ENCODE measurements around the gene TUT4.

Gene TUT4

DNA sequence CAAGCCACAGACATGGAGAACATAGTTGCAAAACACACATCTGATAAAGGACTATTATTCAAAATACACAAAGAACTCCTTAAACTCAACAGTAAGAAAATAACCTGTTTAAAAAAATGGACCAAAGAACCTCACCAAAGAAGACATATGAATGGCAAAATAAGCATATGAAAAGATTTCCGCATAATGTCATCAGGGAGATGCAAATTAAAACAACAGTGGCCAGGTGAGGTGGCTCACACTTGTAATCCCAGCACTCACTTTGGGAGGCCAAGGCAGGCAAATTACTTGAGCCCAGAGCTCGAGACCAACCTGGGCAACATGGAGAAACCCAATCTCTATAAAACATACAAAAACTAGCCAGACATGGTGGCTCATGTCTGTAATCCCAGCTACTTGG is 98.1 kb downstream of the TUT4 start:
- Histone ChIP-seq H3F3A (ENCODE audit: insufficient read depth, low read length) (no peaks in the 10 kb centered on the region), H3K9me2 (ENCODE audit: low read depth, low read length) (no peaks in the 10 kb centered on the region), H3K36me3 (ENCODE audit: insufficient read depth, low read length) (peaks cover 20% of the 10 kb centered on the region), H3K4me2 (ENCODE audit: low read length) (no peak overlapping the region), H3K9ac (ENCODE audit: low read length) (no peak overlapping the region), H3K9me3 (ENCODE audit: low read length) (no peaks in the 10 kb centered on the region), H3K4me3 (ENCODE audit: low read depth, low read length, poor library complexity, severe bottlenecking) (no peak overlapping the region), H2AFZ (ENCODE audit: low read length) (no peak overlapping the region), H4K20me1 (ENCODE audit: insufficient read depth, low read length) (no peaks in the 10 kb centered on the region), H3K4me1 (ENCODE audit: insufficient read depth, low read length, severe bottlenecking) (no peaks in the 10 kb centered on the region), H3K27me3 (ENCODE audit: insufficient read depth, low read length) (no peaks in the 10 kb centered on the region), H3K79me2 (ENCODE audit: insufficient read depth, low read length) (no peaks in the 10 kb centered on the region), H3K27ac (ENCODE audit: low read depth, low read length, poor library complexity, severe bottlenecking) (no peak overlapping the region)
- no peak for TF ChIP-seq EZH2 (IDR thresholded peaks at IDR 0.05; ENCODE audit: borderline replicate concordance, low read length)
- TF ChIP-seq, protein P1, sequence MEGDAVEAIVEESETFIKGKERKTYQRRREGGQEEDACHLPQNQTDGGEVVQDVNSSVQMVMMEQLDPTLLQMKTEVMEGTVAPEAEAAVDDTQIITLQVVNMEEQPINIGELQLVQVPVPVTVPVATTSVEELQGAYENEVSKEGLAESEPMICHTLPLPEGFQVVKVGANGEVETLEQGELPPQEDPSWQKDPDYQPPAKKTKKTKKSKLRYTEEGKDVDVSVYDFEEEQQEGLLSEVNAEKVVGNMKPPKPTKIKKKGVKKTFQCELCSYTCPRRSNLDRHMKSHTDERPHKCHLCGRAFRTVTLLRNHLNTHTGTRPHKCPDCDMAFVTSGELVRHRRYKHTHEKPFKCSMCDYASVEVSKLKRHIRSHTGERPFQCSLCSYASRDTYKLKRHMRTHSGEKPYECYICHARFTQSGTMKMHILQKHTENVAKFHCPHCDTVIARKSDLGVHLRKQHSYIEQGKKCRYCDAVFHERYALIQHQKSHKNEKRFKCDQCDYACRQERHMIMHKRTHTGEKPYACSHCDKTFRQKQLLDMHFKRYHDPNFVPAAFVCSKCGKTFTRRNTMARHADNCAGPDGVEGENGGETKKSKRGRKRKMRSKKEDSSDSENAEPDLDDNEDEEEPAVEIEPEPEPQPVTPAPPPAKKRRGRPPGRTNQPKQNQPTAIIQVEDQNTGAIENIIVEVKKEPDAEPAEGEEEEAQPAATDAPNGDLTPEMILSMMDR (IDR thresholded peaks at IDR 0.05; ENCODE audit: low read length) = no peak

DNA sequence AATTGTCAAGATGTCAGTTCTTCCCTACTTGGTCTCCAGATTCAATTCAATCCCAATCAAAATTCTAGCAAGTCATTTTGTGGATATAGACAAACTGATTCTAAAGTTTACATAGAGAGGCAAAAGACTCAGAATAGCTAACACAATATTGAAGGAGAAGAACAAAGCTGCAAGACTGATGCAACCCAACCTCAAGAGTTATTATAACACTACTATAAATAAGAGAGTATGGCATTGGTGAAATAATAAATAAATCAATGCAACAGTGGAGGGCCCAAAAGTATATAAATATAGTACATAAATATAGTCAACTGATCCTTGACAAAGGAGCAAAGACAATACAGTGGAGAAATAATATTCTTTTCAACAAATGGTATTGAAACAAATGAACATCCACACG is 98.8 kb downstream of the TUT4 start:
- no peak overlapping the region for H3K4me2 ChIP-seq (ENCODE audit: low read length)
- H3K27ac ChIP-seq (ENCODE audit: low read depth, low read length, poor library complexity, severe bottlenecking) = no peak overlapping the region
- H2AFZ ChIP-seq (ENCODE audit: low read length) = no peak overlapping the region
- no peaks in the 10 kb centered on the region for H3K79me2 ChIP-seq (ENCODE audit: insufficient read depth, low read length)
- peaks cover 20% of the 10 kb centered on the region for H3K36me3 ChIP-seq (ENCODE audit: insufficient read depth, low read length)
- no peaks in the 10 kb centered on the region for H3K9me2 ChIP-seq (ENCODE audit: low read depth, low read length)
- no peaks in the 10 kb centered on the region for H4K20me1 ChIP-seq (ENCODE audit: insufficient read depth, low read length)
- no peaks in the 10 kb centered on the region for H3K9me3 ChIP-seq (ENCODE audit: low read length)
- no peak overlapping the region for H3K4me3 ChIP-seq (ENCODE audit: low read depth, low read length, poor library complexity, severe bottlenecking)
- TF ChIP-seq EZH2 (IDR thresholded peaks at IDR 0.05; ENCODE audit: borderline replicate concordance, low read length) = no peak
- TF ChIP-seq, protein P1 (IDR thresholded peaks at IDR 0.05; ENCODE audit: low read length) = no peak
- no peaks in the 10 kb centered on the region for H3K4me1 ChIP-seq (ENCODE audit: insufficient read depth, low read length, severe bottlenecking)
- H3K9ac ChIP-seq (ENCODE audit: low read length) = no peak overlapping the region
- H3K27me3 ChIP-seq (ENCODE audit: insufficient read depth, low read length) = no peaks in the 10 kb centered on the region
- H3F3A ChIP-seq (ENCODE audit: insufficient read depth, low read length) = no peaks in the 10 kb centered on the region

DNA sequence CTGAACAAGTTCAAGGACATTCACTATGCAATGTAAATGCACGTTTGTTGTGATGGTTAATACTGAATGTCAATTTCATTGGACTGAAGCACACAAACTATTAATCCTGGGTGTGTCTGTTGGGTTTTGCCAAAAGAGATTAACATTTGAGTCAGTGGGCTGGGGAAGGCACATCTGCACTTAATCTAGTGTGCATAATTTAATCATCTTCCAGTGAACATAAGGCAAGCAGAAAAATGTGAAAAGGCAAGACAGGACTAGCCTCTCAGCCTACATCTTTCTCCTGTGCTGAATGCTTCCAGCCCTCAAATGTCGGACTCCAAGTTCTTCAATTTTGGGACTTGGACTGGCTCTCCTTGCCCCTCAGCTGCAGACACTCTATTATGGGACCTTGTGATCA is 108.4 kb downstream of the TUT4 start:
- no peak overlapping the region for H2AFZ ChIP-seq (ENCODE audit: low read length)
- TF ChIP-seq, protein P1 (IDR thresholded peaks at IDR 0.05; ENCODE audit: low read length) = no peak
- TF ChIP-seq EZH2 (IDR thresholded peaks at IDR 0.05; ENCODE audit: borderline replicate concordance, low read length) = no peak
- no peaks in the 10 kb centered on the region for H3K9me2 ChIP-seq (ENCODE audit: low read depth, low read length)
- no peak overlapping the region for H3K4me3 ChIP-seq (ENCODE audit: low read depth, low read length, poor library complexity, severe bottlenecking)
- H3K36me3 ChIP-seq (ENCODE audit: insufficient read depth, low read length) = peaks cover 32% of the 10 kb centered on the region; the same call in 1 of the 2 replicates
- H3K27me3 ChIP-seq (ENCODE audit: insufficient read depth, low read length) = no peaks in the 10 kb centered on the region
- H3K4me1 ChIP-seq (ENCODE audit: insufficient read depth, low read length, severe bottlenecking) = no peaks in the 10 kb centered on the region
- no peaks in the 10 kb centered on the region for H3F3A ChIP-seq (ENCODE audit: insufficient read depth, low read length)
- no peak overlapping the region for H3K27ac ChIP-seq (ENCODE audit: low read depth, low read length, poor library complexity, severe bottlenecking)
- H4K20me1 ChIP-seq (ENCODE audit: insufficient read depth, low read length) = no peaks in the 10 kb centered on the region
- H3K9ac ChIP-seq (ENCODE audit: low read length) = no peak overlapping the region
- no peaks in the 10 kb centered on the region for H3K9me3 ChIP-seq (ENCODE audit: low read length)
- H3K4me2 ChIP-seq (ENCODE audit: low read length) = no peak overlapping the region
- no peaks in the 10 kb centered on the region for H3K79me2 ChIP-seq (ENCODE audit: insufficient read depth, low read length)
